ENCODE results near the gene OBSCN.
A peak's percentile ranks its signal among the peaks of the same experiment; 100 is the strongest.

Gene OBSCN

GRCh38 chr1:228408869-228409805 is 201.3 kb downstream of the OBSCN start:
- no peak for DNase-seq (ENCODE audit: low read depth in 2 of 3, low spot score in 1 of 3)

- no peak for DNase-seq (ENCODE audit: low read depth in 2 of 3, low spot score in 1 of 3)
These were observed 202.2 kb downstream of the OBSCN start for GRCh38 chr1:228410015-228410414.

- no peak for DNase-seq (ENCODE audit: low read depth in 2 of 3, low spot score in 1 of 3)
These were observed 202.8 kb downstream of the OBSCN start for GRCh38 chr1:228410671-228411070.

GRCh38 chr1:228411121-228411520 is 203.3 kb downstream of the OBSCN start:
- DNase-seq (ENCODE audit: low read depth in 2 of 3, low spot score in 1 of 3): no peak

GRCh38 chr1:228411548-228412430 is 203.9 kb downstream of the OBSCN start:
- no peak for DNase-seq (ENCODE audit: low read depth in 2 of 3, low spot score in 1 of 3)

- DNase-seq (ENCODE audit: low read depth in 2 of 3, low spot score in 1 of 3): no peak
These were observed 205.6 kb downstream of the OBSCN start for GRCh38 chr1:228413241-228414010.

- DNase-seq (ENCODE audit: low read depth in 2 of 3, low spot score in 1 of 3): no peak
These were observed 206.8 kb downstream of the OBSCN start for GRCh38 chr1:228414511-228415211.

- no peak for DNase-seq (ENCODE audit: low read depth in 2 of 3, low spot score in 1 of 3)
These were observed 207.4 kb downstream of the OBSCN start for GRCh38 chr1:228415221-228415620.

- no peak for DNase-seq (ENCODE audit: low read depth in 2 of 3, low spot score in 1 of 3)
These were observed 208.0 kb downstream of the OBSCN start for GRCh38 chr1:228415853-228416216.

GRCh38 chr1:228416217-228416933 is 208.5 kb downstream of the OBSCN start, which contains the start of gene TRIM17:
Gene TRIM17 (minus strand): TSS chr1:228416861. CDS start chr1:228415072, 1,789 bp downstream.
- peak in 1 of 3 donors; percentile 11 for DNase-seq (ENCODE audit: low read depth in 2 of 3, low spot score in 1 of 3)

- DNase-seq (ENCODE audit: low read depth in 2 of 3, low spot score in 1 of 3): no peak
These were observed 209.2 kb downstream of the OBSCN start for GRCh38 chr1:228417061-228417460.

GRCh38 chr1:228417483-228418203 is 209.8 kb downstream of the OBSCN start:
- DNase-seq (ENCODE audit: low read depth in 2 of 3, low spot score in 1 of 3): no peak

GRCh38 chr1:228420968-228421826 is 213.4 kb downstream of the OBSCN start:
- DNase-seq (ENCODE audit: low read depth in 2 of 3, low spot score in 1 of 3): no peak

GRCh38 chr1:228423404-228424053 is 215.7 kb downstream of the OBSCN start:
- DNase-seq (ENCODE audit: low read depth in 2 of 3, low spot score in 1 of 3): no peak

- DNase-seq (ENCODE audit: low read depth in 2 of 3, low spot score in 1 of 3): no peak
These were observed 217.1 kb downstream of the OBSCN start for GRCh38 chr1:228424685-228425660.

GRCh38 chr1:228426518-228427175 is 218.8 kb downstream of the OBSCN start:
- DNase-seq (ENCODE audit: low read depth in 2 of 3, low spot score in 1 of 3): no peak

Measured in stimulated activated CD4-positive, alpha-beta T cell treated with anti-CD3 and anti-CD28 coated beads, Interleukin-12 subunit alpha, Interleukin-12 subunit beta, amount 100 ng/mL, for 48 hours (primary cell).